DMS153 treated with DMSO at 0.1 percent for 48 hours (cell line): ENCODE results near the gene ANK2.
"Not testable (repeated sequence)": the region's sequence is repeated elsewhere in the genome, so short reads cannot be mapped to it uniquely, and the experiment has no call there.

Experiments used
- DNase-seq: peaks from one replicate; lab custom pipeline; 2025; ENCODE audit not compliant: unreplicated experiment; lab: John Stamatoyannopoulos, UW

The ANK2 gene

GRCh38 chr4:113051361-113051760 is 1.9 kb downstream of the ANK2 start:
- DNase-seq = no peak

GRCh38 chr4:113052379-113052951 is 3.0 kb downstream of the ANK2 start:
- no peak for DNase-seq

GRCh38 chr4:113053883-113054282 is 4.4 kb downstream of the ANK2 start:
- no peak for DNase-seq

GRCh38 chr4:113056318-113056717 is 6.9 kb downstream of the ANK2 start:
- no peak for DNase-seq

- peak; percentile 36 for DNase-seq
Measured at GRCh38 chr4:113057891-113058290, 8.4 kb downstream of the ANK2 start.

GRCh38 chr4:113059449-113060182 is 10.2 kb downstream of the ANK2 start:
- no peak for DNase-seq

GRCh38 chr4:113060853-113061252 is 11.4 kb downstream of the ANK2 start:
- no peak for DNase-seq

GRCh38 chr4:113064244-113064643 is 14.8 kb downstream of the ANK2 start:
- peak; percentile 94 for DNase-seq

GRCh38 chr4:113065629-113066028 is 16.2 kb downstream of the ANK2 start:
- DNase-seq = no peak

GRCh38 chr4:113068771-113069170 is 19.3 kb downstream of the ANK2 start:
- not testable (repeated sequence) for DNase-seq

GRCh38 chr4:113069212-113069892 is 19.9 kb downstream of the ANK2 start:
- DNase-seq = no peak

GRCh38 chr4:113070755-113071154 is 21.3 kb downstream of the ANK2 start:
- no peak for DNase-seq

GRCh38 chr4:113071274-113071673 is 21.8 kb downstream of the ANK2 start:
- no peak for DNase-seq

GRCh38 chr4:113071805-113072204 is 22.4 kb downstream of the ANK2 start:
- DNase-seq = no peak

- no peak for DNase-seq
Measured at GRCh38 chr4:113073451-113074005, 24.1 kb downstream of the ANK2 start.

- DNase-seq = peak; percentile 59
Measured at GRCh38 chr4:113077575-113077974, 28.1 kb downstream of the ANK2 start.

GRCh38 chr4:113078066-113078465 is 28.6 kb downstream of the ANK2 start:
- DNase-seq = no peak

GRCh38 chr4:113080050-113080449 is 30.6 kb downstream of the ANK2 start:
- DNase-seq = no peak

- no peak for DNase-seq
Measured at GRCh38 chr4:113080624-113081023, 31.2 kb downstream of the ANK2 start.

- no peak for DNase-seq
Measured at GRCh38 chr4:113083346-113083745, 33.9 kb downstream of the ANK2 start.

- DNase-seq = no peak
Measured at GRCh38 chr4:113086172-113086695, 36.8 kb downstream of the ANK2 start.

- DNase-seq = no peak
Measured at GRCh38 chr4:113088050-113088449, 38.6 kb downstream of the ANK2 start.
